Endodermal cell (in vitro differentiated cells): ENCODE measurements around the gene PSEN2. TPM values are rescaled to one million over a fixed set of nuclear protein-coding genes. Genes with fewer than 3 reads are reported as not detected.

ENCODE experiments used
- DNase-seq: peaks from one replicate; pipeline ENCODE4 v3.0.0-alpha.2; 2017
- H3K27ac ChIP-seq: 2 replicates; pipeline ENCODE4 v1.5.1; 2013; ENCODE audit warnings: mild to moderate bottlenecking, low read depth, low read length, moderate library complexity
- H3K27me3 ChIP-seq: 2 replicates; pipeline ENCODE4 v1.6.1; 2013; ENCODE audit warnings: mild to moderate bottlenecking, low read length, moderate library complexity; ENCODE audit not compliant: insufficient read depth, control insufficient read depth, poor library complexity, severe bottlenecking
- H3K36me3 ChIP-seq: 2 replicates; pipeline ENCODE4 v1.7.0; 2013; ENCODE audit warnings: mild to moderate bottlenecking, low read length, moderate library complexity; ENCODE audit not compliant: control insufficient read depth, insufficient read depth
- H3K4me1 ChIP-seq: one replicate; pipeline ENCODE4 v1.7.0; 2013; ENCODE audit warnings: low read length; ENCODE audit not compliant: control insufficient read depth, insufficient read depth
- H3K4me3 ChIP-seq: 2 replicates; pipeline ENCODE4 v1.5.1; 2013; ENCODE audit warnings: mild to moderate bottlenecking, low read length, moderate library complexity
- H3K9ac ChIP-seq: 2 replicates; pipeline ENCODE4 v1.6.1; 2013; ENCODE audit warnings: mild to moderate bottlenecking, low read length, moderate library complexity; ENCODE audit not compliant: poor library complexity, severe bottlenecking; ENCODE audit errors: extremely low read depth
- H3K9me3 ChIP-seq: 2 replicates; pipeline ENCODE4 v1.6.1; 2013; ENCODE audit warnings: mild to moderate bottlenecking, low read length, moderate library complexity; ENCODE audit not compliant: control insufficient read depth
- H3K27ac Mint-ChIP-seq: 2 replicates; pipeline ENCODE4 v1.8.0; 2020; ENCODE audit warnings: mixed read lengths
- H3K27me3 Mint-ChIP-seq: 2 replicates; pipeline ENCODE4 v1.8.0; 2021; ENCODE audit warnings: mild to moderate bottlenecking, mixed read lengths; ENCODE audit not compliant: insufficient read depth
- H3K36me3 Mint-ChIP-seq: 2 replicates; pipeline ENCODE4 v1.8.0; 2020; ENCODE audit warnings: low read depth, mixed read lengths
- H3K4me1 Mint-ChIP-seq: 2 replicates; pipeline ENCODE4 v1.8.0; 2020; ENCODE audit warnings: mixed read lengths
- H3K4me3 Mint-ChIP-seq: 2 replicates; pipeline ENCODE4 v1.8.0; 2020; ENCODE audit warnings: mild to moderate bottlenecking, moderate library complexity, mixed read lengths
- H3K9me3 Mint-ChIP-seq: 2 replicates; pipeline ENCODE4 v1.8.0; 2020; ENCODE audit warnings: mild to moderate bottlenecking, mixed read lengths
- CTCF ChIP-seq: fragments of 200-600 bp; sonication (generic); conservative IDR thresholded peaks from 2 replicates; pipeline ENCODE4 v1.5.0; 2021; ENCODE audit warnings: antibody characterized with exemption, mild to moderate bottlenecking
- WGBS, 2 experiments: methylation state at CpG; one replicate each; pipeline versions ENCODE4 v1.1.5 to v1.1.7; 2013; ENCODE audit warnings: missing lambda C conversion rate in 2 of 2, mixed read lengths in 1 of 2; ENCODE audit not compliant: insufficient coverage in 1 of 2, insufficient read length in 1 of 2; 5-methylcytosine and 5-hydroxymethylcytosine counted together
- total RNA-seq, 2 donors: library from RNA; stranded (reverse); fragmentation: NEBNext Ultra II Directional in 1 of 2; extraction: Animal tissue kit (Norgen Biotek cat#: 25700) in 1 of 2; gene quantifications; 2 replicates in 1 of 2; 3 replicates in 1 of 2; pipeline ENCODE4 v1.2.1, GENCODE V29; 2021

Gene PSEN2
- total RNA-seq, 2 donors from 2014 or later: 21.5 to 25.2 TPM

GRCh38 chr1:226901421-226901820, 31.0 kb downstream of the PSEN2 start:
- H3K4me1 ChIP-seq: no peaks in the 10 kb centered on the region
- WGBS, 2 experiments: 78 to 96% methylated on average over 1 to 4 of the region's 4 CpGs
- peaks cover 14% of the 10 kb centered on the region for H3K36me3 ChIP-seq
- no peak for DNase-seq
- Mint-ChIP-seq H3K27me3 (no peaks in the 10 kb centered on the region), H3K36me3 (peaks cover 29% of the 10 kb centered on the region), H3K27ac (no peak overlapping the region), H3K4me1 (peaks cover 2% of the 10 kb centered on the region), H3K9me3 (no peaks in the 10 kb centered on the region), H3K4me3 (no peak overlapping the region)
- no peaks in the 10 kb centered on the region for H3K27me3 ChIP-seq
- no peaks in the 10 kb centered on the region for H3K9me3 ChIP-seq
- H3K27ac ChIP-seq: no peak overlapping the region
- no peak overlapping the region for H3K4me3 ChIP-seq
- no peak overlapping the region for H3K9ac ChIP-seq
- no peak for TF ChIP-seq CTCF

DNA sequence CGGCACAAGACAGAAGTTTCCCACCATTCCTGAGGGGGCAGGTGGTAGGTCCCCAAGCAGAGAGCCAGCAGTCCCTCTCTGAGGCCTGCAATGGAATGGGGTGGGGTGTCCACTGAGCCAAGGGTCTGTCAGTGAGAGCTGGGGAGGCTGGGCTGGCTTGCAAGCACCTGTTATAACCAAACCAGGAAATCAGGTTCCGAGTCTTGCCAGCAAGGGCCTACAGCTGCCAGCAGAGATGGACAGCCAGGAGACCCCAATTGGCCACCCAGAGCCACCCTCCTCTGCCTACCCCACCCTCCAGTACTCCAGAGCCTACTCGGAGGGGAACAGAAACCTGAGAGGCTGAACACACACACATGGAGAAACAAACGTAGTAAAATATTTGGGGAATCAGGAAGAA, 32.2 kb downstream of the PSEN2 start:
- H3K27ac ChIP-seq: no peak overlapping the region
- H3K36me3 ChIP-seq: peaks cover 14% of the 10 kb centered on the region
- Mint-ChIP-seq H3K4me3 (no peak overlapping the region), H3K27me3 (no peaks in the 10 kb centered on the region), H3K27ac (no peak overlapping the region), H3K4me1 (peaks cover 2% of the 10 kb centered on the region), H3K36me3 (peaks cover 24% of the 10 kb centered on the region), H3K9me3 (no peaks in the 10 kb centered on the region)
- no peaks in the 10 kb centered on the region for H3K4me1 ChIP-seq
- no peak overlapping the region for H3K9ac ChIP-seq
- H3K27me3 ChIP-seq: no peaks in the 10 kb centered on the region
- no peak overlapping the region for H3K4me3 ChIP-seq
- WGBS, 2 experiments: 90 to 97% methylated on average over 2 to 4 of the region's 4 CpGs
- TF ChIP-seq CTCF: no peak
- no peak for DNase-seq
- no peaks in the 10 kb centered on the region for H3K9me3 ChIP-seq

DNA sequence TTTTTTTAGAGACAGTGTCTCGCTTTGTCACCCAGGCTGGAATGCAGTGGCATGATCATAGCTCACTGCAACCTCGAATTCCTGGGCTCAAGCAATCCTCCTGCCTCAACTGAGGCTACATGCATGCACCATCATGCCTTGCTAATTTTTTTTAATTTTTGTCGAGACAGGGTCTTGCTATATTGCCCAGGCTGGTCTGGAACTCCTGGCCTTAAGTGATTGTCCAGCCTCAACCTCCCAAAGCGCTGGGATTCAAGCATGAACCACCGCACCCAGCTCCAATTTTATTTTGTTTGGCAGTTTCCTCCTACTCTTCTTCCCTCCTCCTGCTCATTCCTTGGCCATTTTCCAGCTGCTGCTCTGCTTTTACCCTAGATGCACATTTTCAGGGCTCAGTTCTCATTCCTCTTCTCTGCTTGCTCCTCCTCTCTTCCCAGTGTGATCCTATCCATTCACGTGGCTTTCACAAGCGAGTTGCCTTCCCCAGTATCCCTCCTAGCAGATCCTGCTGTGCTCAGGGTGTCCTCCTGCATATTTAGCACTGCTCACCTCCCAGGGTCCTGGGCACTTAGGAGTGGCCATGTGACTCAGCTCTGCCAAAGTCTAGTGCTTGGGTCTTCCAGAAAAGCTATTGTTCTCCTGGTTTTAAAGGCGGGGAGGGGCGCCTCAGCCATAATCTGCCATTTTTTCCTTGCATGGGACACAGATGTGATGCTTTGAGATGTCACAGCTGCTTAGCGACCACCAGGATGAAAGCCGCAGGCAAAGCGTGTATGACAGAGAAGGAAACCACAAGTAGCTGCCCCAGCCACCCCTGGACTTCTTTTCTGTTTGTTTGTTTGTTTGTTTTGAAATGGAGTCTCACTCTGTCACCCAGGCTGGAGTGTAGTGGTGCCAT, 33.7 kb downstream of the PSEN2 start:
- whole genome bisulfite sequencing, 2 experiments: 86 to 91% methylated on average over 11 to 12 of the region's 12 CpGs
- H3K4me3 ChIP-seq: no peak overlapping the region
- no peaks in the 10 kb centered on the region for H3K27me3 ChIP-seq
- H3K9me3 ChIP-seq: no peaks in the 10 kb centered on the region
- Mint-ChIP-seq H3K4me1 (peaks cover 2% of the 10 kb centered on the region), H3K4me3 (no peak overlapping the region), H3K36me3 (peaks cover 26% of the 10 kb centered on the region), H3K9me3 (no peaks in the 10 kb centered on the region), H3K27ac (no peak overlapping the region), H3K27me3 (no peaks in the 10 kb centered on the region)
- H3K9ac ChIP-seq: no peak overlapping the region
- peaks cover 14% of the 10 kb centered on the region for H3K36me3 ChIP-seq
- H3K27ac ChIP-seq: no peak overlapping the region
- no peaks in the 10 kb centered on the region for H3K4me1 ChIP-seq
- no peak for TF ChIP-seq CTCF
- DNase-seq: no peak
